ENCODE results near the gene TEAD1. TPM values are rescaled to one million over a fixed set of nuclear protein-coding genes. Genes with fewer than 3 reads are reported as not detected.

The TEAD1 gene
- total and polyA plus RNA-seq, 7 experiments from 2014 or later: 0.02 to 0.22 (median 0.07) TPM; not detected in 4

- H3K36me3 Mint-ChIP-seq: peaks cover 0 to 5% (median 0%) of the 10 kb centered on the region in 5 donors
- no peaks in the 10 kb centered on the region for H3K9me3 ChIP-seq (ENCODE audit: control insufficient read depth in 2 of 3, low read length in 3 of 3)
- H3K4me1 ChIP-seq (ENCODE audit: control insufficient read depth in 2 of 2, insufficient read depth in 2 of 2, low read length in 2 of 2): no peaks in the 10 kb centered on the region
- no peak overlapping the region for H3K4me3 Mint-ChIP-seq
- no peaks in the 10 kb centered on the region for H3K4me1 Mint-ChIP-seq
- no peaks in the 10 kb centered on the region for H3K27me3 ChIP-seq (ENCODE audit: control insufficient read depth in 2 of 2, insufficient read depth in 2 of 2, low read length in 2 of 2)
- ChIA-PET CTCF (no interaction called here), POLR2A (no interaction called here)
- H3K9me3 Mint-ChIP-seq: peaks cover 0 to 11% (median 4%) of the 10 kb centered on the region in 11 donors
- intact Hi-C loops (cut with micrococcal nuclease): no loop called here
- DNase-seq (no peak), ATAC-seq (no peak)
- peaks cover 42 to 70% (median 57%) of the 10 kb centered on the region in 5 donors for H3K27me3 Mint-ChIP-seq
- no peaks in the 10 kb centered on the region for H3K36me3 ChIP-seq (ENCODE audit: control insufficient read depth in 2 of 3, insufficient read depth in 3 of 3, low read length in 3 of 3)
- H3K4me3 ChIP-seq (ENCODE audit: low read length): no peak overlapping the region
- no peak overlapping the region for H3K27ac Mint-ChIP-seq
- H3K27ac ChIP-seq (ENCODE audit: low read depth, low read length): no peak overlapping the region
Measured at GRCh38 chr11:12662101-12662689, 12.0 kb upstream of the TEAD1 start.

GRCh38 chr11:12664385-12664784, 9.8 kb upstream of the TEAD1 start:
- CTCF ChIA-PET: interaction anchor here (0.7 kb wide), 1 partner anchor 1791 kb away, joined by 3 read pairs; no protein-coding TSS in a partner anchor
- peaks cover 0 to 12% (median 0%) of the 10 kb centered on the region in 5 donors for H3K36me3 Mint-ChIP-seq

GRCh38 chr11:12666915-12667314, 7.3 kb upstream of the TEAD1 start:
- intact Hi-C loops (cut with micrococcal nuclease): no loop called here
- CTCF ChIA-PET: interaction anchor here (0.7 to 1.3 kb wide), 2 partner anchors 14 to 385 kb away, joined by 3 read pairs; no protein-coding TSS in a partner anchor
- Mint-ChIP-seq H3K4me3 (no peak overlapping the region), H3K9me3 (peaks cover 0 to 26% (median 10%) of the 10 kb centered on the region in 11 donors), H3K27me3 (peaks cover 58 to 81% (median 72%) of the 10 kb centered on the region in 5 donors), H3K4me1 (peaks cover 0 to 2% (median 0%) of the 10 kb centered on the region in 7 donors), H3K27ac (no peak overlapping the region), H3K36me3 (peaks cover 0 to 12% (median 0%) of the 10 kb centered on the region in 5 donors)
- DNase-seq (no peak), ATAC-seq (no peak)
- H3K4me3 ChIP-seq (ENCODE audit: low read length): no peak overlapping the region
- H3K27me3 ChIP-seq (ENCODE audit: control insufficient read depth in 2 of 2, insufficient read depth in 2 of 2, low read length in 2 of 2): peaks cover 0 to 11% of the 10 kb centered on the region in 2 donors
- no peak overlapping the region for H3K27ac ChIP-seq (ENCODE audit: low read depth, low read length)
- no peaks in the 10 kb centered on the region for H3K36me3 ChIP-seq (ENCODE audit: control insufficient read depth in 2 of 3, insufficient read depth in 3 of 3, low read length in 3 of 3)
- no peaks in the 10 kb centered on the region for H3K4me1 ChIP-seq (ENCODE audit: control insufficient read depth in 2 of 2, insufficient read depth in 2 of 2, low read length in 2 of 2)
- POLR2A ChIA-PET: no interaction called here
- H3K9me3 ChIP-seq (ENCODE audit: control insufficient read depth in 2 of 3, low read length in 3 of 3): no peaks in the 10 kb centered on the region

More at GRCh38 chr11:12664385-12664784, 9.8 kb upstream of the TEAD1 start:
- Mint-ChIP-seq H3K27me3 (peaks cover 57 to 80% (median 70%) of the 10 kb centered on the region in 5 donors), H3K27ac (no peak overlapping the region), H3K4me3 (no peak overlapping the region), H3K4me1 (no peaks in the 10 kb centered on the region), H3K9me3 (peaks cover 0 to 22% (median 9%) of the 10 kb centered on the region in 11 donors)
- H3K4me3 ChIP-seq (ENCODE audit: low read length): no peak overlapping the region
- DNase-seq (no peak), ATAC-seq (no peak)
- H3K27ac ChIP-seq (ENCODE audit: low read depth, low read length): no peak overlapping the region
- no peaks in the 10 kb centered on the region for H3K27me3 ChIP-seq (ENCODE audit: control insufficient read depth in 2 of 2, insufficient read depth in 2 of 2, low read length in 2 of 2)
- H3K4me1 ChIP-seq (ENCODE audit: control insufficient read depth in 2 of 2, insufficient read depth in 2 of 2, low read length in 2 of 2): no peaks in the 10 kb centered on the region
- POLR2A ChIA-PET: no interaction called here
- no peaks in the 10 kb centered on the region for H3K9me3 ChIP-seq (ENCODE audit: control insufficient read depth in 2 of 3, low read length in 3 of 3)
- no peaks in the 10 kb centered on the region for H3K36me3 ChIP-seq (ENCODE audit: control insufficient read depth in 2 of 3, insufficient read depth in 3 of 3, low read length in 3 of 3)
- intact Hi-C loops (cut with micrococcal nuclease): no loop called here

DNA sequence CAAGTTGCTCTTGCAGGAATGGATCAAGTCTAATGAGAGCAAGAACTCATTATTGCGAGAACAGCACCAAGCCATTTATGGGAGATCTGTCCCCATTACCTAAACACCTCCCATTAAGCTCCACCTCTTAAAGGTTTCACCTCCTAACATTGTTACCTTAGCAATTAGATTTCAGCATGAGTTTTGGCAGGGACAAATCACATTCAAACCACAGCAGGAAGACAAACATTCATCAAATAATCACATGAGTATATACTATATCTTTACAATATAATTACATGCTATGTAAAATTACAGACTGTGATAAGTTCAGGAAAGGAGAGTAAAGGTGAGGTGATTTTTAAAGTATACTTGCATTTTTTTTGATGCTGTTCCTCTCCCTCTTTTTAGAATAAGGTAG, 6.6 kb upstream of the TEAD1 start:
- Mint-ChIP-seq H3K36me3 (peaks cover 0 to 15% (median 0%) of the 10 kb centered on the region in 5 donors), H3K27ac (no peak overlapping the region), H3K4me1 (peaks cover 0 to 10% (median 4%) of the 10 kb centered on the region in 7 donors), H3K4me3 (no peak overlapping the region), H3K27me3 (peaks cover 62 to 83% (median 74%) of the 10 kb centered on the region in 5 donors), H3K9me3 (peaks cover 0 to 26% (median 10%) of the 10 kb centered on the region in 11 donors)
- Histone ChIP-seq H3K27ac (ENCODE audit: low read depth, low read length) (no peak overlapping the region), H3K36me3 (ENCODE audit: control insufficient read depth in 2 of 3, insufficient read depth in 3 of 3, low read length in 3 of 3) (no peaks in the 10 kb centered on the region), H3K9me3 (ENCODE audit: control insufficient read depth in 2 of 3, low read length in 3 of 3) (no peaks in the 10 kb centered on the region), H3K4me3 (ENCODE audit: low read length) (no peak overlapping the region), H3K4me1 (ENCODE audit: control insufficient read depth in 2 of 2, insufficient read depth in 2 of 2, low read length in 2 of 2) (no peaks in the 10 kb centered on the region), H3K27me3 (ENCODE audit: control insufficient read depth in 2 of 2, insufficient read depth in 2 of 2, low read length in 2 of 2) (peaks cover 0 to 19% of the 10 kb centered on the region in 2 donors)
- no peak for DNase-seq
- ATAC-seq: no peak
- intact Hi-C loops (cut with micrococcal nuclease): no loop called here
- ChIA-PET POLR2A (no interaction called here), CTCF (no interaction called here)

DNA sequence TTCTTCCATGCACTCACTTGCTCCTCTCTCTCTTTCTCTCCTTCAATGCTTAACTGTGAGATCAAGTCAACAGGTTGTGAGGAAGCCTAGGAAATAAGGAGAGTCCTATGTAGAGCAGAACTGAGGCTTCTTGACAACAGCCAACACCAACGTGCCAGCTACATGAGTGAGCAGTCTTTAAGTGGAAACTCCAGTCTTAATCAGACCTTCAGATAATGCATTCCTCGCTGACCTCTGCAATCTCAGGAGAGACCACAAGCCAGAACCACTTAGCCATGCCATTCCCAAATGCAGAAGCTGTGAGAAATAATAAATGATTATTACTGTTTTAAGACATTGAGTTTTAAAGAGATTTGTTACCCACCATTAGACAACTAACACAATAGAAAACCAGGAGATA, 6.1 kb upstream of the TEAD1 start:
- Mint-ChIP-seq H3K27ac (no peak overlapping the region), H3K36me3 (peaks cover 0 to 15% (median 0%) of the 10 kb centered on the region in 5 donors), H3K4me3 (no peak overlapping the region), H3K27me3 (peaks cover 64 to 85% (median 76%) of the 10 kb centered on the region in 5 donors), H3K9me3 (peaks cover 0 to 26% (median 10%) of the 10 kb centered on the region in 11 donors), H3K4me1 (peaks cover under 1 to 11% (median 5%) of the 10 kb centered on the region in 7 donors)
- ChIA-PET POLR2A (no interaction called here), CTCF (no interaction called here)
- peaks cover 0 to 24% of the 10 kb centered on the region in 2 donors for H3K27me3 ChIP-seq (ENCODE audit: control insufficient read depth in 2 of 2, insufficient read depth in 2 of 2, low read length in 2 of 2)
- H3K27ac ChIP-seq (ENCODE audit: low read depth, low read length): no peak overlapping the region
- ATAC-seq (no peak), DNase-seq (no peak)
- H3K9me3 ChIP-seq (ENCODE audit: control insufficient read depth in 2 of 3, low read length in 3 of 3): no peaks in the 10 kb centered on the region
- H3K4me3 ChIP-seq (ENCODE audit: low read length): no peak overlapping the region
- peaks cover under 1 to 1% of the 10 kb centered on the region in 2 donors for H3K4me1 ChIP-seq (ENCODE audit: control insufficient read depth in 2 of 2, insufficient read depth in 2 of 2, low read length in 2 of 2)
- no peaks in the 10 kb centered on the region for H3K36me3 ChIP-seq (ENCODE audit: control insufficient read depth in 2 of 3, insufficient read depth in 3 of 3, low read length in 3 of 3)
- intact Hi-C loops (cut with micrococcal nuclease): no loop called here

DNA sequence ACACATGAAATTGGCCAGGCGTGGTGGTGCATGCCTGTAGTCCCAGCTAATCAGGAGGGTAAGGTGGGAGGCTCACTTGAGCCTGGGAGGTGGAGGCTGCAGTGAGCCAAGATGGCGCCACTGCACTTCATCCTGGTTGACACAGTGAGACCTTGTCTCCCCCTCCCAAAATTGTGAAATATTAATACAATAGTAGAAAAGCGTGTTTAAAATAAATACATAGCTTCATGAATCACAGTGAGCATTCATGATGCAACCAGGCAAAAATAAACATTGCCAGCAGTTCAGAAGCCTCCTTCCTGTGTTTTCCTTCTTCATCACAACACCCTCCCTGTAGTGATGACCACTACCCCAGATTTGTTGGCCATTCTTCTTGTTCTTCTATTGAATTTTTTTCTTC, 4.3 kb upstream of the TEAD1 start:
- DNase-seq: no peak
- Histone ChIP-seq H3K4me3 (ENCODE audit: low read length) (no peak overlapping the region), H3K27ac (ENCODE audit: low read depth, low read length) (no peak overlapping the region), H3K36me3 (ENCODE audit: control insufficient read depth in 2 of 3, insufficient read depth in 3 of 3, low read length in 3 of 3) (no peaks in the 10 kb centered on the region), H3K9me3 (ENCODE audit: control insufficient read depth in 2 of 3, low read length in 3 of 3) (no peaks in the 10 kb centered on the region), H3K4me1 (ENCODE audit: control insufficient read depth in 2 of 2, insufficient read depth in 2 of 2, low read length in 2 of 2) (peaks cover 5 to 6% of the 10 kb centered on the region in 2 donors), H3K27me3 (ENCODE audit: control insufficient read depth in 2 of 2, insufficient read depth in 2 of 2, low read length in 2 of 2) (peaks cover 0 to 30% of the 10 kb centered on the region in 2 donors)
- peaks cover 0 to 15% (median 0%) of the 10 kb centered on the region in 5 donors for H3K36me3 Mint-ChIP-seq
- ChIA-PET CTCF (no interaction called here), POLR2A (interaction anchor here (0.7 kb wide), 1 partner anchor 1033 kb away, joined by 4 read pairs; no protein-coding TSS in a partner anchor)
- no peak overlapping the region for H3K27ac Mint-ChIP-seq
- H3K4me3 Mint-ChIP-seq: no peak overlapping the region
- peaks cover 0 to 30% (median 12%) of the 10 kb centered on the region in 11 donors for H3K9me3 Mint-ChIP-seq
- H3K4me1 Mint-ChIP-seq: peaks cover 6 to 17% (median 9%) of the 10 kb centered on the region in 7 donors
- ATAC-seq: no peak
- intact Hi-C loops (cut with micrococcal nuclease): loop anchor here (5.0 to 10.0 kb wide), 3 partner anchors 335 to 795 kb away; partner anchors contain the start of genes BTBD10 (in 1 of the 2) and MICAL2 (in 1 of the 2)
- H3K27me3 Mint-ChIP-seq: peaks cover 62 to 77% (median 67%) of the 10 kb centered on the region in 5 donors

Measured in naive thymus-derived CD4-positive, alpha-beta T cell (primary cell).